Measurements from ENCODE around the gene CRISP2.
"Not testable (repeated sequence)": the region's sequence is repeated elsewhere in the genome, so short reads cannot be mapped to it uniquely, and the experiment has no call there.

CRISP2 gene

DNA sequence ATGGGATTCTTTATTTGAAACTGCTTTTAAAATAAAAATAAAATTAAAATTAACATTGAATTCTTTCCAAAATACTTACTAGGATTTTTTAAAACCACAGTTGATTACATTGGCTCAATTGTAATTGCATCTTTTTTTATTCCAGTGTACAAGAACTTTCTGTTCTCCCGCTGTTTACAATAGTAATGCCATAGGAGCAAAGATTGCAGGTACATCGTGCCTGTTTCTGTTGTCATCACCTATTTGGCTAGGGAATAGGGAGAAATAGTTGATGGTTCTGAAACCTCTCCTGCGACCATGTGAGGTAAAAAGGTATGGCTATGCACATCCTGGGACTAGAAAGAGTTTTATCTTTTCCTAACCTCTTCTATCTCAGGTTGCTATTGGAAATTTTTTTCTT, 48.5 kb downstream of the CRISP2 start:
- no peak for DNase-seq (ENCODE audit: extremely low spot score)
- ChIA-PET POLR2A (no interaction called here), CTCF (no interaction called here)
- TF ChIP-seq CTCF (IDR thresholded peaks at IDR 0.05; ENCODE audit: control extremely low read depth, extremely low read depth, low read depth, missing control alignments) = no peak

DNA sequence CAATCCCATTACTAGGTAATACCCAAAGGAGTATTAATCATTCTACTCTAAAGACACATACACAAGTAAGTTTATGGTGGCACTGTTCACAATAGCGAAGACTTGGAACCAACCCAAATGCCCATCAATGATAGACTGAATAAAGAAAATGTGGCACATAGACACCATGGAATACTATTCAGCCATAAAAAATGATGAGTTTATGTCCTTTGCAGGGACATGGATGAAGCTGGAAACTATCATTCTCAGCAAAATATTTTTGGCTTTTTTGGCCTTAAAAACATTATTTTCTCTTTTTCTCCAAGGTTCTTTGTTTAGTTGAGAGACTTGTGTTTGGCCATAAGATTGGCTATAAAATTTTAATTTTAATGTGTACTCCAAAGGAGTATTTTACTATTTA, 49.3 kb downstream of the CRISP2 start:
- DNase-seq (ENCODE audit: extremely low spot score); POLR2A ChIA-PET; CTCF ChIA-PET: not testable (repeated sequence)

DNA sequence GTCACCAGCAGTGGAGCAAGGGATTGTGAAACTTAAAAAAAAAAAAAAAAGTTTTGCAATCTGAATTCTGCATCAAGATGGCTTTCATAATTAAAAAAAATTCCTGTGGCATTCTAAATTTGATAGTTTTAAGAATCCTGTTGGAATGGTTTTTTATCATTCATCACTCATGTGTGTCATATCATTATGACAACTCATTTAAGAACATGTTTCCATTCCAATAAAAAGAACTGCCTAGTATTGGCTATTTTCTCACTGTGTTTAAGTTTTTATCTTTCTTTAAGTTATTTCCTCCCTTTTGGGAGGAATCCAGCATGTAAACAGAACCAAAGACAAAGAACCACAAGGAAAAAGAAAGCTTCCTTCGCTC, 50.5 kb downstream of the CRISP2 start:
- TF ChIP-seq CTCF (IDR thresholded peaks at IDR 0.05; ENCODE audit: control extremely low read depth, extremely low read depth, low read depth, missing control alignments) = no peak
- ChIA-PET POLR2A (no interaction called here), CTCF (no interaction called here)
- DNase-seq (ENCODE audit: extremely low spot score) = no peak

- ChIA-PET POLR2A (no interaction called here), CTCF (no interaction called here)
- no peak for DNase-seq (ENCODE audit: extremely low spot score)
- TF ChIP-seq CTCF (IDR thresholded peaks at IDR 0.05; ENCODE audit: control extremely low read depth, extremely low read depth, low read depth, missing control alignments) = no peak
These were observed 51.0 kb downstream of the CRISP2 start for GRCh38 chr6:49662231-49662891.

- no peak for DNase-seq (ENCODE audit: extremely low spot score)
- no peak for TF ChIP-seq CTCF (IDR thresholded peaks at IDR 0.05; ENCODE audit: control extremely low read depth, extremely low read depth, low read depth, missing control alignments)
- POLR2A ChIA-PET = no interaction called here
- CTCF ChIA-PET = no interaction called here
These were observed 59.4 kb downstream of the CRISP2 start for GRCh38 chr6:49653942-49654341.

GRCh38 chr6:49653438-49653837, 59.9 kb downstream of the CRISP2 start:
- no peak for TF ChIP-seq CTCF (IDR thresholded peaks at IDR 0.05; ENCODE audit: control extremely low read depth, extremely low read depth, low read depth, missing control alignments)
- ChIA-PET POLR2A (no interaction called here), CTCF (no interaction called here)
- DNase-seq (ENCODE audit: extremely low spot score) = no peak

DNA sequence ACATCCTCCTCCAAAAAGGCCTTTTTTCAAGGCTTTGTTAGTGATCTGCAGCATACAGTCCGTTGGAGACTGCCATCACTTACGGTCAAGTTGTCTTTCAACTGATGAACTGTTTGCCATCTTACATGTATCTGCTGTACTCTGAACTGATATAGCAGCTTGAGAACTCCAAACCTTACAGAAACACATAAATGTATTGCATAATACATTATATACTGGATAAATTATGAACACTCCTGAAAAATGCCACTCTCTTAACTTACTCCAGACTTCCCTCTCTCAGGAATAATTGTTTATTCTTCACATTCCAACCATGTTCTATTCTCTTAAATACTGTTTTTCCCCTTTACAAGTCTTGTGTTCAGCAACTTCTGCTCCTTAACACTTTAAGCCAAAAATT, 62.1 kb downstream of the CRISP2 start:
- POLR2A ChIA-PET = no interaction called here
- CTCF ChIA-PET = interaction anchor here (0.6 to 1.1 kb wide), 2 partner anchors 10 to 15 kb away, joined by 3 read pairs; partner anchors contain the start of gene RHAG
- no peak for DNase-seq (ENCODE audit: extremely low spot score)
- no peak for TF ChIP-seq CTCF (IDR thresholded peaks at IDR 0.05; ENCODE audit: control extremely low read depth, extremely low read depth, low read depth, missing control alignments)

All from GM10248 (cell line).